Lower lobe of right lung (tissue), 2 donors: ENCODE data around the gene SIGLEC15. TPM values are rescaled to one million over a fixed set of nuclear protein-coding genes. Genes with fewer than 3 reads are reported as not detected.

Experiments
- ATAC-seq, 2 donors: fragments of 200-7000 bp; cut with Tn5 transposase; one replicate each; pipeline ENCODE4 v1.9.1; 2020 to 2022; ENCODE audit warnings: mild to moderate bottlenecking in 2 of 2, moderate library complexity in 2 of 2
- DNase-seq: peaks from one replicate; pipeline ENCODE4 v3.0.0-alpha.2; 2020
- H3K27ac ChIP-seq: fragments of 200-600 bp; one replicate; pipeline ENCODE4 v1.8.0; 2022
- H3K27me3 ChIP-seq: fragments of 200-600 bp; one replicate; pipeline ENCODE4 v1.8.0; 2022; ENCODE audit warnings: low read depth
- H3K36me3 ChIP-seq: fragments of 200-600 bp; one replicate; pipeline ENCODE4 v1.8.0; 2022; ENCODE audit warnings: mild to moderate bottlenecking
- H3K4me1 ChIP-seq: fragments of 200-600 bp; one replicate; pipeline ENCODE4 v1.8.0; 2022
- H3K4me3 ChIP-seq: fragments of 200-600 bp; one replicate; pipeline ENCODE4 v1.8.0; 2022; ENCODE audit warnings: mild to moderate bottlenecking
- H3K9me3 ChIP-seq: fragments of 200-600 bp; one replicate; pipeline ENCODE4 v1.8.0; 2022
- CTCF ChIP-seq: fragments of 200-600 bp; IDR thresholded peaks from one replicate; pipeline ENCODE4 v1.8.0; 2022; ENCODE audit warnings: antibody characterized with exemption, mild to moderate bottlenecking
- intact Hi-C: fragments of 100-400 bp; cut with DNase I; formaldehyde crosslinking; loops from one replicate; pipeline ENCODE4 v1.11.0; 2022
- long read RNA-seq: library from polyadenylated mRNA; unstranded; transcript quantifications from one replicate; pipeline ENCODE4 v2.0.0, GENCODE V29; 2021
- total RNA-seq: library from RNA; stranded (reverse); fragmentation: NEBNext Ultra II Directional; extraction: Animal tissue kit (Norgen Biotek cat#: 25700); gene quantifications from one replicate; pipeline ENCODE4 v1.2.1, GENCODE V29; 2021
- donor health status: DM: no; HTN: yes; CAD: no; lungs with severe emphysema.

SIGLEC15 gene, protein sequence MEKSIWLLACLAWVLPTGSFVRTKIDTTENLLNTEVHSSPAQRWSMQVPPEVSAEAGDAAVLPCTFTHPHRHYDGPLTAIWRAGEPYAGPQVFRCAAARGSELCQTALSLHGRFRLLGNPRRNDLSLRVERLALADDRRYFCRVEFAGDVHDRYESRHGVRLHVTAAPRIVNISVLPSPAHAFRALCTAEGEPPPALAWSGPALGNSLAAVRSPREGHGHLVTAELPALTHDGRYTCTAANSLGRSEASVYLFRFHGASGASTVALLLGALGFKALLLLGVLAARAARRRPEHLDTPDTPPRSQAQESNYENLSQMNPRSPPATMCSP
- total RNA-seq = 0.35 TPM
- long read RNA-seq, partial matches to known transcripts = 0 of 3 reads
- long read RNA-seq, other reads (novel, unspliced or antisense) = 3 of 3 reads

DNA sequence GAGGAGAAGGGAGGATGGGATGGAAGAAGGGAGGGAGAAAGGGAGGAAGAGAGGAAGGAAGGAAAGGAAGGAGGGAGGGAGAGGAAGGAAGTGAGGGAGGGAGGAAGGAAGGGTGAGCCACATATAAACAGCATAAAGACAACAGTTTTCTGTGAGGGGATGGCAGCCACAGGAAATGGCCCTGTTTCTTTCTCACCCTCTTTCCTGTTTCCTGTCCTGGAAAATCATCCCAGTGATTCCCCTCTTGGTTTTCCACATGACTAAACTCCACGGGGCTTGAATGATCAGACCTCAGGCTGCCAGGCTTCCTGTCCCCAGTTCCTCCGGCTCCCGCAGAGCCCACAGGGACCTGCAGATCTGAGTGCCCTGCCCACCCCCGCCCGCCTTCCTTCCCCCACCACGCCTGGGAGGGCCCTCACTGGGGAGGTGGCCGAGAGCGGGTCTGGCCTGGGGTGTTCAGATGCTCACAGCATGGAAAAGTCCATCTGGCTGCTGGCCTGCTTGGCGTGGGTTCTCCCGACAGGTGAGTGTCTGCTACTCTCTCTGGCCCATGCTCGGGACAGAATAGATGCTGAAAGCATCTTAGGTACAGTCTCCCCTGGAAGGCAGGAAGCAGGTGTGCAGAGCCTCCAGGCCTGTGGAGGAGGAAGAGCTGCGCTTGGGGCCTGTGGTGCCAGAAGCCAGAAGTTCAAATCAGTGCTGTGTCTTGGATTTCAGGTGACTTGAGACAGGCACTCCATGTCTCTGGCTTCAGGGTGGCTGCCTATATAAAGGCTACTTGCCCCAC, at the start of gene SIGLEC15:
Gene SIGLEC15, plus strand, starts transcription at position 418 of the 787 bp plus-strand sequence. Its CDS starts 54 bp downstream, at position 472.
- Histone ChIP-seq H3K4me1 (peaks cover 27% of the 10 kb centered on the region), H3K36me3 (no peaks in the 10 kb centered on the region), H3K27me3 (no peaks in the 10 kb centered on the region), H3K4me3 (no peak within 1 kb of the TSS), H3K27ac (no peak within 1 kb of the TSS), H3K9me3 (no peaks in the 10 kb centered on the region)
- no peak for TF ChIP-seq CTCF
- DNase-seq (no peak), ATAC-seq (no peak)
- intact Hi-C loops = no loop called here

DNA sequence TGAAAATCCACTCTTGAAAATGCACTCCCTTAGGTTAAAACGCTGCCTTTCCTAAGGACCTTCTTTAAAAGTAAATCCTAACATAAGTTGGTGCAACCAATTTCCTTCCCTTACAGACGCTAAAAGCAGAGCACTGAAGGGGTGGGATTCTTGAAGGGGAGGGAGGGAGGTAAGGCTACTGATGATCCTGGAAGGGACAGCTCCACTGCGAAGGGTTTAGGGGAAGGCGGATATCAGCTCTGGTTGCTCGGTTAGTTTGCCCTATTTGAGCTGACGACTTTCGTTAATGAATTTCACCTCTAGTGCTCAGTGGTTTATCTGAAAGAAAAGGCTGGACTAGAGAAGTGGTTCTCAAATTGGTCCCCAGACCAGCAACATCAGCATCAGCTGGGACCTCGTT, 49.7 kb upstream of the SIGLEC15 start:
- intact Hi-C loops = no loop called here
- peak overlapping the region; percentile 90 for H3K27ac ChIP-seq
- H3K4me1 ChIP-seq = peaks cover 6% of the 10 kb centered on the region
- peaks cover 6% of the 10 kb centered on the region for H3K27me3 ChIP-seq
- H3K9me3 ChIP-seq = no peaks in the 10 kb centered on the region
- DNase-seq = no peak
- peak; percentile 11 to 35 for ATAC-seq
- TF ChIP-seq CTCF = no peak
- H3K4me3 ChIP-seq = peak overlapping the region; percentile 74
- no peaks in the 10 kb centered on the region for H3K36me3 ChIP-seq

GRCh38 chr18:45777393-45777792, 48.1 kb upstream of the SIGLEC15 start:
- Histone ChIP-seq H3K27me3 (peaks cover 6% of the 10 kb centered on the region), H3K9me3 (no peaks in the 10 kb centered on the region), H3K4me1 (peaks cover 6% of the 10 kb centered on the region), H3K4me3 (no peak overlapping the region), H3K36me3 (no peaks in the 10 kb centered on the region), H3K27ac (no peak overlapping the region)
- ATAC-seq (no peak), DNase-seq (no peak)
- no peak for TF ChIP-seq CTCF
- intact Hi-C loops = no loop called here

DNA sequence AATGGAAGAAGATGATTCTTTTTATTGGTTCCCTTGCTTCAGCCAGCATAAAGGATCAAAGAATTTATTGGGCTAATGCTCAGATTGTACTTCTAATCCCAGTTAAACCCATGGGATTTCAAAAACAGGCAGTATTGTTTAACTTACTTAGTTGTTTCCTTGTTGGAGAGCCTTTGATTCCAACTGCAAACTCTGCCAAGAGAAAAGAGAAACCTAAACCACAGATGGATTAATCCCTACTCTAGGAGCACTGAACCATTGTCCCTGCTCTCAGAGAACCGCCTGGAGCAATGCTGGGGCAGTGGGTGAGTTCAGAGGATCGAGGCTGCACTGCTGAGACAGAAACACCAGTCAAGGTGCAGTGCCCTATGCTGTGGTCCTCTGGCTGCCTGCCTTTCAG, 44.9 kb upstream of the SIGLEC15 start:
- no peaks in the 10 kb centered on the region for H3K9me3 ChIP-seq
- no peaks in the 10 kb centered on the region for H3K36me3 ChIP-seq
- peaks cover 10% of the 10 kb centered on the region for H3K4me1 ChIP-seq
- no peak for ATAC-seq
- TF ChIP-seq CTCF = no peak
- no peak for DNase-seq
- no peaks in the 10 kb centered on the region for H3K27me3 ChIP-seq
- intact Hi-C loops = no loop called here
- no peak overlapping the region for H3K27ac ChIP-seq
- H3K4me3 ChIP-seq = no peak overlapping the region

DNA sequence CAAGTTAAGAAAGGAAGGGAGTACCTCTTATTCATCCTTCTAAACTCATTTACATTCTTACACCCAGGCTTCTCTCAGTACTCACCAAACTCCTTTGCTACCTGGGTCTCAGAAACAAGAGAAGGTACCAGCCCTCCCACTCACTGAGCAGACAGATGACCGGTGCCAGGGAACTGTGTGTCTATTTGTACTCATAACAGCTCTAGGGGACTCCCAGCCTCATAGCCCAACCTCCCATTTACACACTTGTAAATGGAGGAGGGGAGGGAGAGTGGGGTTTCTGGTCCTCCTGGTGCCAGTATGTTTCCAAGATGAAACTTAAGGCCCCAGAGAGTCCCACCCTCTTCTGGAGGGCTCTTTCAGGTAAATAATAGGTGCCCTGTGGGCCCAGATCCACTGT, 42.8 kb upstream of the SIGLEC15 start:
- H3K27ac ChIP-seq = no peak overlapping the region
- ATAC-seq (no peak), DNase-seq (no peak)
- H3K27me3 ChIP-seq = no peaks in the 10 kb centered on the region
- TF ChIP-seq CTCF = no peak
- no peaks in the 10 kb centered on the region for H3K36me3 ChIP-seq
- no peaks in the 10 kb centered on the region for H3K9me3 ChIP-seq
- H3K4me1 ChIP-seq = peaks cover 6% of the 10 kb centered on the region
- intact Hi-C loops = no loop called here
- no peak overlapping the region for H3K4me3 ChIP-seq
